DND-41 (cell line): ENCODE data around the gene DNAH2.

Experiments used
- EZH2 ChIP-seq: IDR thresholded peaks from 3 replicates; pipeline ENCODE4 v1.6.1; 2012; ENCODE audit warnings: borderline replicate concordance, low read depth, mild to moderate bottlenecking, moderate library complexity, low read length, inconsistent platforms; ENCODE audit not compliant: severe bottlenecking
- TF ChIP-seq, protein P1 (sequence below): IDR thresholded peaks from 2 replicates; pipeline ENCODE4 v1.5.1; 2012; ENCODE audit warnings: borderline replicate concordance, low read length, moderate library complexity, mild to moderate bottlenecking; ENCODE audit not compliant: poor library complexity, severe bottlenecking; ENCODE audit errors: extremely low read depth

DNA sequence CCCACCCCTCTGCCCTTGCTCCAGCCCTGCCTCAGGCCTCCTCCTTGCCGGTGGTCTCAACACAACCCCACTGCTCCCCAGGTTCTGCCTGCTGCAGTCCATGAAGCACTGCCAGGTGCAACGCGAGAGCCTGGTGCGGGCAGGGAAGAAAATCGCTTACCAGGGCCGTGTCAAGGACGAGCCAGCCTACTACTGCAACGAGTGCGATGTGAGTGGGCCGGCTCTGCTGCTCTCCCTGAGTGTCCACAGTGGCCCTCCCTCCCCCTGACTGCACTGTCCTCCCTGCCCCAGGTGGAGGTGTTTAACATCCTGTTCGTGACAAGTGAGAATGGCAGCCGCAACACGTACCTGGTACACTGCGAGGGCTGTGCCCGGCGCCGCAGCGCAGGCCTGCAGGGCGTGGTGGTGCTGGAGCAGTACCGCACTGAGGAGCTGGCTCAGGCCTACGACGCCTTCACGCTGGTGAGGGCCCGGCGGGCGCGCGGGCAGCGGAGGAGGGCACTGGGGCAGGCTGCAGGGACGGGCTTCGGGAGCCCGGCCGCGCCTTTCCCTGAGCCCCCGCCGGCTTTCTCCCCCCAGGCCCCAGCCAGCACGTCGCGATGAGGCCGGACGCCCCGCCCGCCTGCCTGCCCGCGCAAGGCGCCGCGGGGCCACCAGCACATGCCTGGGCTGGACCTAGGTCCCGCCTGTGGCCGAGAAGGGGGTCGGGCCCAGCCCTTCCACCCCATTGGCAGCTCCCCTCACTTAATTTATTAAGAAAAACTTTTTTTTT lies 135.6 kb downstream of the DNAH2 start:
- TF ChIP-seq, protein P1, sequence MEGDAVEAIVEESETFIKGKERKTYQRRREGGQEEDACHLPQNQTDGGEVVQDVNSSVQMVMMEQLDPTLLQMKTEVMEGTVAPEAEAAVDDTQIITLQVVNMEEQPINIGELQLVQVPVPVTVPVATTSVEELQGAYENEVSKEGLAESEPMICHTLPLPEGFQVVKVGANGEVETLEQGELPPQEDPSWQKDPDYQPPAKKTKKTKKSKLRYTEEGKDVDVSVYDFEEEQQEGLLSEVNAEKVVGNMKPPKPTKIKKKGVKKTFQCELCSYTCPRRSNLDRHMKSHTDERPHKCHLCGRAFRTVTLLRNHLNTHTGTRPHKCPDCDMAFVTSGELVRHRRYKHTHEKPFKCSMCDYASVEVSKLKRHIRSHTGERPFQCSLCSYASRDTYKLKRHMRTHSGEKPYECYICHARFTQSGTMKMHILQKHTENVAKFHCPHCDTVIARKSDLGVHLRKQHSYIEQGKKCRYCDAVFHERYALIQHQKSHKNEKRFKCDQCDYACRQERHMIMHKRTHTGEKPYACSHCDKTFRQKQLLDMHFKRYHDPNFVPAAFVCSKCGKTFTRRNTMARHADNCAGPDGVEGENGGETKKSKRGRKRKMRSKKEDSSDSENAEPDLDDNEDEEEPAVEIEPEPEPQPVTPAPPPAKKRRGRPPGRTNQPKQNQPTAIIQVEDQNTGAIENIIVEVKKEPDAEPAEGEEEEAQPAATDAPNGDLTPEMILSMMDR: no peak
- no peak for TF ChIP-seq EZH2
